Activated T-helper 2 cell treated with anti-CD3 and anti-CD28 coated beads, Interferon-gamma antibody, Interleukin-2, Interleukin-4, amounts not matched to agents 10 μg/mL and 5 μg/mL and 100 μg/mL, durations not matched to agents 14 hours and 24 hours and 36 hours (primary cell): ENCODE results near the gene PARD3B. TPM values are rescaled to one million over a fixed set of nuclear protein-coding genes. Genes with fewer than 3 reads are reported as not detected.
"Not testable (repeated sequence)": the region's sequence is repeated elsewhere in the genome, so short reads cannot be mapped to it uniquely, and the experiment has no call there.

Source experiments
- DNase-seq: peaks from one replicate; pipeline ENCODE4 v3.0.0; 2021; ENCODE audit warnings: low spot score
- H3K27ac Mint-ChIP-seq: one replicate; pipeline ENCODE4 v1.8.0; 2021; ENCODE audit warnings: mixed read lengths
- H3K27me3 Mint-ChIP-seq: one replicate; pipeline ENCODE4 v1.8.0; 2021; ENCODE audit warnings: low read depth, mixed read lengths
- H3K36me3 Mint-ChIP-seq: one replicate; pipeline ENCODE4 v1.8.0; 2021; ENCODE audit warnings: low read depth, mixed read lengths
- H3K4me1 Mint-ChIP-seq: one replicate; pipeline ENCODE4 v1.8.0; 2021; ENCODE audit warnings: low read depth, mixed read lengths
- H3K4me3 Mint-ChIP-seq: one replicate; pipeline ENCODE4 v1.8.0; 2021; ENCODE audit warnings: low read depth, mild to moderate bottlenecking, moderate library complexity, mixed read lengths
- H3K9me3 Mint-ChIP-seq: one replicate; pipeline ENCODE4 v1.8.0; 2021; ENCODE audit warnings: mixed read lengths
- intact Hi-C: fragments of 100-400 bp; cut with micrococcal nuclease; formaldehyde crosslinking; loops from one replicate; pipeline ENCODE4 v1.15.1; 2023
- total RNA-seq: library from RNA; stranded (reverse); gene quantifications from 2 replicates; pipeline ENCODE4 v1.2.3, GENCODE V29; 2022

PARD3B gene
- total RNA-seq, 1 donor from 2014 or later, result 0.39 TPM

DNA sequence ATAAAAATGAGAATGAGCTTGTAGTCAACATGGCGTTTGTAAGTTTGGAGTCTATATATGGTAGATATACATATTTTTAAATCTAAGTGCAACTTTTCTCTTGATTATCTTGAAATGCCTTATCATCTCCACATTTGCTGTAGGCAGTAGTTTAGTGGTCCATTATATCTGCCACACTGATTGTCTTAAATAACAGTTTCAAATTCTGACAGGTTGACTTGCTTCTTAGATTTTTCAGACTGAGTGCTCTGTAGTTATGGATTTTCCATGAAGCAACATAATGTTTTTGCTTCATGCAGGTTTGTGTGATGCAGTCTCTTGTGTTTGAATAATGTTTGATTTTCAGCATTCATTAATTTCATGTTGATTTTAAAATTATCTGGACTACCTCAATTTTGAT is 12.3 kb downstream of the PARD3B start:
- no peak overlapping the region for H3K27ac Mint-ChIP-seq
- DNase-seq, result no peak
- H3K27me3 Mint-ChIP-seq, result no peaks in the 10 kb centered on the region
- H3K4me1 Mint-ChIP-seq, result no peaks in the 10 kb centered on the region
- H3K9me3 Mint-ChIP-seq, result no peaks in the 10 kb centered on the region
- H3K4me3 Mint-ChIP-seq, result no peak overlapping the region
- intact Hi-C loops, result no loop called here
- H3K36me3 Mint-ChIP-seq, result no peaks in the 10 kb centered on the region

DNA sequence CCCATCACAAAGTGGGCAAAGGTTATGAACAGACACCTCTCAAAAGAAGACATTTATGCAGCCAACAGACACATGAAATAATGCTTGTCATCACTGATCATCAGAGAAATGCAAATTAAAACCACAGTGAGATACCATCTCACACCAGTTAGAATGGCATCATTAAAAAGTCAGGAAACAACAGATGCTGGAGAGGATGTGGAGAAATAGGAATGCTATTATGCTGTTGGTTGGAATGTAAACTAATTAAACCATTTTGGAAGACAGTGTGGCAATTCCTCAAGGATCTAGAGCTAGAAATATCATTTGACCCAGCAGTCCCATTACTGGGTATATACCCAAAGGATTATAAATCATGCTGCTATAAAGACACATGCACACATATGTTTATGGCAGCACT is 14.1 kb downstream of the PARD3B start:
- intact Hi-C loops, H3K27ac Mint-ChIP-seq: not testable (repeated sequence)

DNA sequence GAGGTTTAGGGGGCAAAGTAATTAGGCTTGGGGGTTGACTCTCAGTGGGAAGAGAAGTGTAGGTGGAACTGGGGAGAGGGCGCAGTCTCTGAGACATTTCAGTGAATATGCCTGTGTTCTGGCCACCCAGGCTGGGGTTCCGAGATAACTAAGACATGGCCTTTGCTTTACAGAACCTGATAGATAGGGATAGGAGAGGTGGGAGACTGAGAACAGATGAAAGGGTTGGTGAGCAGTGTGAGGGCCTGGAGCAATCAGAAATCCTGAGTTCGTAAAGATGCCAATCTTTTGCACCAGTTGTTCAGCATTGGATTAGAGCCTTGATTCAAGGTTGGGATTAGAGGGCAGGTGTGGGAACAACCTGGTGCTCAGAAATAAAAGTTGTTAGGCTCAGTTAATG is 15.6 kb downstream of the PARD3B start:
- intact Hi-C loops, result no loop called here
- H3K4me1 Mint-ChIP-seq, result no peaks in the 10 kb centered on the region
- no peak for DNase-seq
- no peaks in the 10 kb centered on the region for H3K9me3 Mint-ChIP-seq
- no peaks in the 10 kb centered on the region for H3K36me3 Mint-ChIP-seq
- no peak overlapping the region for H3K27ac Mint-ChIP-seq
- no peaks in the 10 kb centered on the region for H3K27me3 Mint-ChIP-seq
- H3K4me3 Mint-ChIP-seq, result no peak overlapping the region

More for the DNA sequence above, 14.1 kb downstream of the PARD3B start:
- H3K9me3 Mint-ChIP-seq, H3K27me3 Mint-ChIP-seq, H3K4me1 Mint-ChIP-seq, H3K4me3 Mint-ChIP-seq, H3K36me3 Mint-ChIP-seq, DNase-seq: not testable (repeated sequence)

DNA sequence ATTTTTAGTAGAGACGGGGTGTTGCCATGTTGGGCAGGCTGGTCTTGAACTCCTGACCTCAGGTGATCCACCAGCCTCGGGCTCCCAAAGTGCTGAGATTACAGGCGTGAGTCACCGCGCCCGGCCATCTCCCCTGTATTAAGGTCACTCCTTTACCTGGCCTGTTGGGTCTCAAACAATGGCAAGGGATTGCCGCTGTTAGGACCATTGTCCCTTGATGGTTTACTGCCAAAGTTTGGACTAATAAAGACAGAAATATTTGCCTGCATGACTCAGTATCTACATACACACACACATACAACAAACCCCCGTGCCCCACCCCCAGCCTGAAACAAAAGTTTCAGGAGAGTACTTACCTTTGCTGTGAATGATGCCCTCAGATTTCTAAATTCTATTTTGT is 16.5 kb downstream of the PARD3B start:
- no peak for DNase-seq
- H3K9me3 Mint-ChIP-seq, result no peaks in the 10 kb centered on the region
- H3K36me3 Mint-ChIP-seq, result no peaks in the 10 kb centered on the region
- H3K27ac Mint-ChIP-seq, result no peak overlapping the region
- H3K27me3 Mint-ChIP-seq, result no peaks in the 10 kb centered on the region
- H3K4me3 Mint-ChIP-seq, result no peak overlapping the region
- intact Hi-C loops, result no loop called here
- no peaks in the 10 kb centered on the region for H3K4me1 Mint-ChIP-seq

DNA sequence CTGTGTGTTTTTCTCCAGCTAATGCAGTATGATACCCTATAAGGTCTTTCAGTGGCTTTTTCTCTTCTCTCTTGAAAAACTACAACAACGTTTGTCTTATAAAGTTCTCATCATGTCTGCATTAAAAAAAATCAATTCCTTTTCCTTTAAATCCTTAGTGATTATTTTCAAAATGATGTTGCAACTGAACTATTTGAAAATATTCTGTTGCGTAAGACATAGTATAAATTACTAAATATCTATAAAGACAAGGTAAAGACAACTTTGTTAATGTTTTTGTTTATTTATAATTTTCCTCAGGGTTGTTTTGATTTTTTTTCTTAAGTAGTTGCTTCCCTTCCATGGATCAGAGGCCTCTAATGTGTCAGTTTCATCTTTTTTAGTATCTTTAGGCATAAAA is 21.2 kb downstream of the PARD3B start:
- H3K27ac Mint-ChIP-seq, result no peak overlapping the region
- H3K9me3 Mint-ChIP-seq, result no peaks in the 10 kb centered on the region
- no peak for DNase-seq
- intact Hi-C loops, result no loop called here
- H3K27me3 Mint-ChIP-seq, result peaks cover 10% of the 10 kb centered on the region
- H3K4me1 Mint-ChIP-seq, result no peaks in the 10 kb centered on the region
- no peak overlapping the region for H3K4me3 Mint-ChIP-seq
- H3K36me3 Mint-ChIP-seq, result no peaks in the 10 kb centered on the region

DNA sequence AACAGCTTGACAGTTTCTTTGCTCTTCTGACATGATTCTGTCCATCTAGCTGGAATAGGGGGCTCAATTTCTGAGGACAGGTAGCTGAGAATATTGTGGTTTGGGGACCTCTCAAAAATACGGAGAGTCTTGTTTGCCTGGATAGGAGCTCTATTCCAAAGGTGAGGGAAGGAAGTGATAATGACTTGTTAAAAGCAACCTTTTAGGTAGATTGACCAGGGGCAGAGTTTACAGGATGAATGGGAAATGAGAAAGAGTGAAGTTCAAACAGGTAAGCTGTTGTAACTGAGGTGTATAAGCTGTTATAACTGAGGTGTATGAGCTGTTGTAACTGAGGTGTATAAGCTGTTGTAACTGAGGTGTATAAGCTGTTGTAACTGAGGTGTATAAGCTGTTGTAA is 25.1 kb downstream of the PARD3B start:
- no peak for DNase-seq
- intact Hi-C loops, result no loop called here
- no peak overlapping the region for H3K4me3 Mint-ChIP-seq
- no peaks in the 10 kb centered on the region for H3K4me1 Mint-ChIP-seq
- no peak overlapping the region for H3K27ac Mint-ChIP-seq
- peaks cover 16% of the 10 kb centered on the region for H3K27me3 Mint-ChIP-seq
- H3K9me3 Mint-ChIP-seq, result no peaks in the 10 kb centered on the region
- no peaks in the 10 kb centered on the region for H3K36me3 Mint-ChIP-seq

DNA sequence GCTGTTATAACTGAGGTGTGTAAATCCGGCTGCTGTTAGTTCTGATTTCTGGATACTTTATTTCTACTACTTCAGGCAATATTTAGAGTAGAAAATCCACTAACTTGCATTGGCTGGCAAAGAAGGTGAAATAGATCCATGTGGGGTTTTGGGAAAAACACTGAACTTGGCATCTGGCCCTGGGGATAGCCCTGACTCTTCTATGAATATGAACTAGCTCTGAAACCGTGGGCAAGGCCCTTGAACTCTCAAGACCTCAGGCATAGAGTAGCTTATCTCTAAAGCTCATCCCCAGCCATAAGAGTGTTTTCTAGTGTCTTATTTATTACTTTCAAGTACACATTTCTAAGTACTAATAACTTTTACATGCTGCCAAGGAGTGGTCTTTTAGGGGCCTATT is 25.8 kb downstream of the PARD3B start:
- no peak for DNase-seq
- intact Hi-C loops, result no loop called here
- Mint-ChIP-seq H3K4me3 (no peak overlapping the region), H3K9me3 (no peaks in the 10 kb centered on the region), H3K27ac (no peak overlapping the region), H3K4me1 (no peaks in the 10 kb centered on the region), H3K36me3 (no peaks in the 10 kb centered on the region), H3K27me3 (peaks cover 19% of the 10 kb centered on the region)

DNA sequence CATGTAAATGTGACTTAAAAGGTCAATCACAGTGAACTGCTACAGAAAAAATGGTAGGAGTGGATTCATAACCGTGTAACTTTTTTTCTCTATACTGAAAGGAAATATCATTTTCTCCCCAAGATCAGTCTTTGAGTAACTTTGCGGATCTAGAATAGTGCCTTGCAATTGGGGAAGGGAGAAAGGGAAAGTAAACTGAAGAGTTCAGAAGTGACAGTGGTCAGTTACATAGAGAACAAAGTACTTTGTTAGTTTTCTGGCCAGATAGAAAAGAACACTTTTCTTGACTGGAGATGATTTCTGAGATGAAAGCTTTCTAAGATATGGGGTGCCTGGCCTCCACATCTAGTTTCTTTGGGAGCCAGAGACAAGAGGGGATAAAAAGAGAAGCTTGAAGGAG is 26.6 kb downstream of the PARD3B start:
- Mint-ChIP-seq H3K9me3 (no peaks in the 10 kb centered on the region), H3K27me3 (peaks cover 19% of the 10 kb centered on the region), H3K4me1 (no peaks in the 10 kb centered on the region), H3K4me3 (no peak overlapping the region), H3K36me3 (no peaks in the 10 kb centered on the region), H3K27ac (no peak overlapping the region)
- no peak for DNase-seq
- intact Hi-C loops, result no loop called here

DNA sequence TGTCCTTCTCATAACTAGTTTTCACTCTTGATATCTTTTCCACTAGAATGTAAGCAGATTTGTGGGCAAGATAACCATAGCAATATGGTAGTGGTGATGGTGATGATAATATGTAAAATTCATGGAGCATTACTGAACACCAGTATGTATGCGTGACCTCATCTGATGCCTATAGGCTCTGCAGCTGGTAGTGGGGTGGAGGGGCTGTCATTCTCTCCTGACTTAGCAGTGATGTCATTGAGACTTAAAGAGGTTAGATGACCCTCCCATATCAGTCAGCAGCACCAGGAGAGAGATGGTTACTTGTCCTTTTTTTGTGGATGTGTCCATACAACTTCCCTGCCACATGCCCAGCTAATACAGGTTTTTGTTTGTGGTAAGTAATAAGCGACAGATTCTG is 27.9 kb downstream of the PARD3B start:
- H3K4me1 Mint-ChIP-seq, result no peaks in the 10 kb centered on the region
- intact Hi-C loops, result no loop called here
- H3K9me3 Mint-ChIP-seq, result no peaks in the 10 kb centered on the region
- H3K36me3 Mint-ChIP-seq, result no peaks in the 10 kb centered on the region
- H3K27me3 Mint-ChIP-seq, result peaks cover 19% of the 10 kb centered on the region
- no peak overlapping the region for H3K27ac Mint-ChIP-seq
- DNase-seq, result no peak
- H3K4me3 Mint-ChIP-seq, result no peak overlapping the region

DNA sequence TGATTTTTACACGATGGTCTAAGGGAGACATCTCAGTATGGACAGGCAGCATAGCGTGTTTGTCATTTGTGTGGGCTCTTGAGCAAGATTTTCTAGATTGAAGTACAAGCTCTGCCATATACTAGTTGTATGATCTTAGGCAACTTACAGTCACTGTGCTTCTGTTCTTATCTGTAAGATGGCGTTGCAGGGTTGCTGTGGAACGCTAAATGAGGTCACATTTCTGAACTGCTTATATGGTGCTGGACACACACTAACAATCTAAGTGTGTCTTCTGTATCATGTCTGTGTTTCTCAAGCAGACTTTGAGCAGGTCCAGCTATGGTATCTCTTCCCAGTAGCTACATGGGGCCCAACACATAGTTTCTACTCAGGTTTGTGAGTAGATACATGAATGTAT is 29.2 kb downstream of the PARD3B start:
- no peak for DNase-seq
- Mint-ChIP-seq H3K9me3 (no peaks in the 10 kb centered on the region), H3K27me3 (peaks cover 16% of the 10 kb centered on the region), H3K4me3 (no peak overlapping the region), H3K27ac (no peak overlapping the region), H3K36me3 (no peaks in the 10 kb centered on the region), H3K4me1 (no peaks in the 10 kb centered on the region)
- intact Hi-C loops, result no loop called here

DNA sequence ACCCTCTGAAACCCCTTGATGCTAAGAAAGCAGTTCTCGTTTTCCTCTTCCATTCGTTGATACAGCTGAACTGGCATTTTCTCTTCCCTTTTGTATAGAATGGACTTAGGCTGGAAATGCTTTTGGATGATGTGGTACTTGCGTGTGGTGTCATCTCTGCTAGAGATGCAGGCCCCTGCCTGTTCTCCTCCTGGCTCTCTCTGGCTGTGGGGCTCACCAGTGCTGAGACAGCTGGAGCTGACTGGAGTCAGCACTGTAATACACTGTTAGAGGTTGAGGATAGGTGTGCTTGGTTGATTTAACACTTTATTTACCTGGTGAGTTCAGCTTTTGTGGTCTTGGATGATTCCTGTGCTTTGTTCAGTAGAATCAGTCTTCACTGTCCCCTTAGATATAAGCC is 30.2 kb downstream of the PARD3B start:
- intact Hi-C loops, result no loop called here
- H3K27me3 Mint-ChIP-seq, result peaks cover 10% of the 10 kb centered on the region
- no peak overlapping the region for H3K4me3 Mint-ChIP-seq
- H3K9me3 Mint-ChIP-seq, result no peaks in the 10 kb centered on the region
- H3K27ac Mint-ChIP-seq, result no peak overlapping the region
- no peaks in the 10 kb centered on the region for H3K36me3 Mint-ChIP-seq
- no peaks in the 10 kb centered on the region for H3K4me1 Mint-ChIP-seq
- DNase-seq, result no peak

DNA sequence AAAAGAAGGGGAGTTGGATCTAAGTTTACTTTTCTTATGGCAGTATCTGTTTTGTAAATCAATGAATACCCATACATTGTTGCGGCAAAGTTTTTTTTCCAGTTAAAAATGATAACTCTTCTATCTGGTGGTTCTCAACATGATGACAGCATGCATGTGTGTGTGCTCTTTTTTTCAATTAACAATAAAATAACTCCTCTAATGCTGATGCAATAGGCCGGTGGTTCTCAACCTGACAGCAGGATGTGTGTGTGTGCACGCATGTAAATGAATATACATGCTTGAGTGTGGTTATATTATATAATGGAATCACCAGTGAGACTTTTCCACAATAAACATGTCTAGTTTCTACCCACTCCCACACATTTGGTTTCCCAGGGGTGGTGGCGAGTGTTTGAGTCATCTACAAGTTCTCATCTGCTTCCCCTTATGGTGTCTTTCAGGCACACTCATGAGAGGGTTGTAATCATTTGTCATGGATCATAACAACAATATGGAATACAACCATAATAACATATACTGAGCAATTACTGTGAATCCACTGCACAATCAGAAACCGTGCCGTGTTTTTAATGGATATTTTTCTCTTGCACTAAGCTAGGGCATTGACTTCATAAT is 31.2 kb downstream of the PARD3B start:
- H3K4me1 Mint-ChIP-seq, result no peaks in the 10 kb centered on the region
- H3K4me3 Mint-ChIP-seq, result no peak overlapping the region
- no peak overlapping the region for H3K27ac Mint-ChIP-seq
- DNase-seq, result no peak
- H3K36me3 Mint-ChIP-seq, result no peaks in the 10 kb centered on the region
- H3K27me3 Mint-ChIP-seq, result peaks cover 10% of the 10 kb centered on the region
- no peaks in the 10 kb centered on the region for H3K9me3 Mint-ChIP-seq
- intact Hi-C loops, result no loop called here

DNA sequence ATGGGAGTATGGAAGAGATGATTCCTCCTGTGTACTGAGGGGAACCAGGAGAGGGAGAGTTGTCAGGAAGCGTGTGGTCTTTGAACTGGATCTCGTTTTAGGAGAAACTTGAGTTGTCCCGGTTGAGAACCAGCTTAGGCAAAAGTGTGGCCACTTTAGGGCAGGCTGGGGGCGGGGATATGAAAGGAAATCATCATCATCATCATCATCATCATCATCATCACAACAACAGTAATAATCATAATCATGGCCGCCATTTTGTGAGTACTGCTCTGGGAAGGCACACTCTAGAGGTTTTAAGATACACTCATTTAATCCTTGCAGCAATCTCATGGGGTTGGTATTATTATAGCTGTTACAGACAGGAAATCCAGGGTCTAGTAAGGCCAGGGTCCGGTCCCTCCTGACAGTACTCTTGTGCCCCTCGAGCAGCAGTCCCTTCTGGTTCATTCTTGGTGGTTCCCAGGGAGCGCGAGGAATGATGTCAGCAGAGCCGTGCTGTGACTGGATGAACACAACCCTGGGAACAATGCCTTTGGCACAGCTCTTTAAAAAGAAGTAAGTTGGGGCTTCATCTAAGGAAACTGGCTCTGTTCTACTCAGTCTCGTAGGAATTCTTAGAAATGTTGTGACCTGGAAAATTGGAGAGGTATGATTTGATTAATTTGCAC is 33.8 kb downstream of the PARD3B start:
- H3K4me3 Mint-ChIP-seq, result no peak overlapping the region
- no peaks in the 10 kb centered on the region for H3K4me1 Mint-ChIP-seq
- DNase-seq, result no peak
- no peaks in the 10 kb centered on the region for H3K9me3 Mint-ChIP-seq
- intact Hi-C loops, result no loop called here
- peaks cover 5% of the 10 kb centered on the region for H3K27me3 Mint-ChIP-seq
- H3K36me3 Mint-ChIP-seq, result no peaks in the 10 kb centered on the region
- no peak overlapping the region for H3K27ac Mint-ChIP-seq

DNA sequence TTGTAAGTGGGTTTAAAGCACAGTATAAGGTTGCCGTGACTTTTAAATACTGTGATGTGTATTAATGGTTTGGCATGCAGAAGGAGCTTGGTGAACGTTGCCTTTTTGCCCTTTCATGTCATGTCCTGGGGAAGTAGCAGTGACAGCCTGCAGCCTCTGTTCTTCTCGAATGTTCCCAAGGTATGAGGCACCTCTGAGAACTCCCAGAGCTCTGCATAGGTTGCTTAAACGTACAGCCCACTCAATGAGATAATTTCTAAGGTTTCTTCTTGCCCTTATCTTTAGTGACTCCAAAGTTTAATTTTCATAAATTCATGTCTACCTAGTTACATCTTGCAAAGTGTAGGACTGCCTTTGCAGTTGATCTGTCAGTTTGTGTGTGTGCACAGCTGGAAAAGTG is 36.7 kb downstream of the PARD3B start:
- H3K4me3 Mint-ChIP-seq, result no peak overlapping the region
- intact Hi-C loops, result no loop called here
- no peaks in the 10 kb centered on the region for H3K9me3 Mint-ChIP-seq

More for the DNA sequence above, 36.7 kb downstream of the PARD3B start:
- Mint-ChIP-seq H3K36me3 (no peaks in the 10 kb centered on the region), H3K4me1 (no peaks in the 10 kb centered on the region), H3K27ac (no peak overlapping the region), H3K27me3 (no peaks in the 10 kb centered on the region)
- DNase-seq, result no peak
